Peyer's patch (tissue), 4 donors: ENCODE measurements around the gene ZNF215.
"Not testable (repeated sequence)": the region's sequence is repeated elsewhere in the genome, so short reads cannot be mapped to it uniquely, and the experiment has no call there.

Experiments used
- CTCF ChIP-seq, 6 experiments: fragments of 450-650 bp in 4 of 6; fragments of 200-600 bp in 2 of 6; sonication (generic) in 1 of 6; IDR thresholded peaks; one replicate each; pipeline ENCODE4 v1.5.1; 2017 to 2019; ENCODE audit warnings: antibody characterized with exemption in 6 of 6, mild to moderate bottlenecking in 3 of 6, moderate library complexity in 1 of 6
- POLR2A ChIP-seq, 2 donors: fragments of 450-650 bp; IDR thresholded peaks; one replicate each; pipeline ENCODE4 v1.5.1; 2017; ENCODE audit warnings: antibody characterized with exemption in 2 of 2, mild to moderate bottlenecking in 2 of 2, moderate library complexity in 2 of 2

- TF ChIP-seq POLR2A, CTCF (IDR thresholded peaks at IDR 0.05): not testable (repeated sequence)
Measured at GRCh38 chr11:6904804-6905203, 21.4 kb upstream of the ZNF215 start.
